ENCODE data around the gene FSCN2. TPM values are rescaled to one million over a fixed set of nuclear protein-coding genes. Genes with fewer than 3 reads are reported as not detected.

FSCN2 gene
- total and polyA plus RNA-seq, 2 of the 4 experiments (the other 2 are of a cell fraction): 0.18 to 0.84 TPM

DNA sequence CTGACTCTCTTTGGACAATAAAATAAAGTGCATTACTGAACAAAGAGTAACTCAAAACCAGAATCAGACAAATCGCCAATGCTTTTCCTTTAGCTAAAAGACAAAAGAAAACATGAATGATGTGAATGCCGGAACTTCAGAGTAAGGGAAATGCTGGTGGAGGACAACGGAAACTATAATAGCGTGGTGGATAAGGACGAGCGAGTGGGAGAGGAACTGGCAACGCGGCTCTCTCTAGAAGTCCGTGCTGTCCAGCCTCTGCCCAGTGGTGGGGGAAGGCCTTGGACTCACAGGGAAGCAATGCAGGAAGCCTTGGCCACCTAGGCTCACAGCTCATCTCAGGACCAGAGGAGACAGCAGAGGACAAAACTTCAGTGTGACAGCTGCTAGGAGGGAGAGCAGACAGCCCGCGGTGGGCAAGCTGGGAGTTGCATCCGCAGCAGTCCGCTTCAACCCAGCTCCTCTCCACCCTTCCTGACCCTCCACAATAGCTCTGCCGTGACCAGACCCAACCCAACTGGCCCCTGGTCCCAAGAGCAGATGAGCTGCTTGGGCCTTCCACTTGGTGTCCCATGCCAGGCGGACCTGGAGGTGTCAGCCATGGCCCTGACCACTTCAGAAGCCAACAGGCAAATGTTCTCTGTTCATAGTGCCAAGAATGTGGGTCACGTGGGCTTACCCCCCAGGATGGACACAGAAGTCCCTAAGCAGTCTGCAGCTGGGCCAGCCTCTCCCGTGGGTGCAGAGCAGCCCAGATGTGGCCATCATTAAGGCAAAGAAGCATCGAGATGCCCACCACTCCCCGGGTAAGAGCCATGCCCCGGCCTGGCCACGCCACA, 29.3 kb downstream of the FSCN2 start (continued):
- TF ChIP-seq, protein P1, sequence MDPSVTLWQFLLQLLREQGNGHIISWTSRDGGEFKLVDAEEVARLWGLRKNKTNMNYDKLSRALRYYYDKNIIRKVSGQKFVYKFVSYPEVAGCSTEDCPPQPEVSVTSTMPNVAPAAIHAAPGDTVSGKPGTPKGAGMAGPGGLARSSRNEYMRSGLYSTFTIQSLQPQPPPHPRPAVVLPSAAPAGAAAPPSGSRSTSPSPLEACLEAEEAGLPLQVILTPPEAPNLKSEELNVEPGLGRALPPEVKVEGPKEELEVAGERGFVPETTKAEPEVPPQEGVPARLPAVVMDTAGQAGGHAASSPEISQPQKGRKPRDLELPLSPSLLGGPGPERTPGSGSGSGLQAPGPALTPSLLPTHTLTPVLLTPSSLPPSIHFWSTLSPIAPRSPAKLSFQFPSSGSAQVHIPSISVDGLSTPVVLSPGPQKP (IDR thresholded peaks at IDR 0.05; ENCODE audit: borderline replicate concordance, low read depth, low read length): no peak
- no peak for TF ChIP-seq FOS (IDR thresholded peaks at IDR 0.05; ENCODE audit: low read depth, low read length)

DNA sequence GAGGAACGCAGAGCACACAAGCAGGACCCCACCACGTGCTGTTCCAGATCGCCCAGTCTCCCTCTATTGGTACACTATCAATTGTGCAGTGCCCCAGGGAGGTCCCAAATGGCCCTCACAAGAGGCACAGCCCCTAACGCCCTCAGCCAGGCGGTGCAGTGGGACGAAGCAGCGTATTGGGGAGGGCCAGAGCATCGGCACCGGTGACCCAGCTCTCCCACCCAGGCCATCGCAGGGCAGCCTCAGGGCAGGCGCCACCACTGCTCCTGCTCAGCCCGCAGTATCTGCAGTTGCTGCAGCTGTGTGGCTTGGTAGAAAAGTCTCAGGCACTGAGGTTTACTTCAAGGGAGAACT, 29.9 kb downstream of the FSCN2 start:
- POLR2A ChIA-PET (ENCODE audit: unreplicated experiment): no interaction called here
- peaks cover 8 to 75% of the 10 kb centered on the region in 2 experiments for H3K79me1 ChIP-seq (ENCODE audit: low read depth in 1 of 2, low read length in 2 of 2)
- H3K9ac ChIP-seq (ENCODE audit: low read depth, low read length): no peak overlapping the region
- no peaks in the 10 kb centered on the region for H3K9me3 ChIP-seq (ENCODE audit: control insufficient read depth, insufficient read depth, low read length)
- no peak overlapping the region for H4K91ac ChIP-seq (ENCODE audit: insufficient read depth, low read depth, low read length)
- H2BK15ac ChIP-seq (ENCODE audit: low read depth, low read length): no peak overlapping the region
- CTCF ChIA-PET: no interaction called here
- H3K4me3 ChIP-seq (ENCODE audit: insufficient read depth, low read depth, low read length): no peak overlapping the region
- no peak for DNase-seq
- H3K9me1 ChIP-seq (ENCODE audit: insufficient read depth, low read length): peaks cover 12% of the 10 kb centered on the region
- H2AK9ac ChIP-seq (replicated peaks; ENCODE audit: low read depth, low read length, poor library complexity): peak overlapping the region; percentile 37
- no peak overlapping the region for H3K18ac ChIP-seq (ENCODE audit: low read depth, low read length)
- intact Hi-C loops (cut with micrococcal nuclease) (no loop called here), in situ Hi-C loops (cut with MboI; ENCODE audit: low sequenced_read_pairs) (no loop called here), dilution Hi-C loops (cut with HindIII; ENCODE audit: low sequenced_read_pairs, unreplicated experiment) (no loop called here)
- H3K4me2 ChIP-seq (ENCODE audit: low read depth, low read length): no peak overlapping the region
- no peak for TF ChIP-seq BHLHE40 (IDR thresholded peaks at IDR 0.05; ENCODE audit: low read depth, low read length)
- no peak for TF ChIP-seq CHD1 (IDR thresholded peaks at IDR 0.05; ENCODE audit: low read depth, low read length)
- no peak for TF ChIP-seq MXI1 (IDR thresholded peaks at IDR 0.05; ENCODE audit: borderline replicate concordance, low read depth, low read length)
- no peak for TF ChIP-seq RCOR1 (IDR thresholded peaks at IDR 0.05; ENCODE audit: insufficient replicate concordance, low read length)
- TF ChIP-seq NFE2L2 (IDR thresholded peaks at IDR 0.05; ENCODE audit: low read depth, low read length): no peak
- no peak for TF ChIP-seq FOS (IDR thresholded peaks at IDR 0.05; ENCODE audit: low read depth, low read length)
- TF ChIP-seq MAFK (IDR thresholded peaks at IDR 0.05; ENCODE audit: low read depth, low read length): no peak
- no peak for TF ChIP-seq POLR2A (IDR thresholded peaks at IDR 0.05; ENCODE audit: low read depth, low read length)
- BruUV-seq (replicated peaks): no TSS peak
- H4K5ac ChIP-seq (ENCODE audit: low read depth, low read length): no peak overlapping the region
- H3K14ac ChIP-seq (replicated peaks; ENCODE audit: low read depth, low read length): no peak overlapping the region
- no peak overlapping the region for H2AK5ac ChIP-seq (ENCODE audit: low read depth, low read length)
- peaks cover 30% of the 10 kb centered on the region for H4K20me1 ChIP-seq (ENCODE audit: insufficient read depth, low read length)
- H3K36me3 ChIP-seq (ENCODE audit: control insufficient read depth, insufficient read depth, low read length): peaks cover 39% of the 10 kb centered on the region
- H3K4me1 ChIP-seq (ENCODE audit: control insufficient read depth, insufficient read depth, low read length): peaks cover 17% of the 10 kb centered on the region
- H3K4ac ChIP-seq (ENCODE audit: low read depth, low read length): no peak overlapping the region
- H3K27ac ChIP-seq (ENCODE audit: insufficient read depth, low read length): no peak overlapping the region
- no peaks in the 10 kb centered on the region for H3K27me3 ChIP-seq (ENCODE audit: control insufficient read depth, insufficient read depth, low read length)
- no peak overlapping the region for H4K8ac ChIP-seq (ENCODE audit: low read depth in 2 of 2, low read length in 2 of 2)
- ATAC-seq (ENCODE audit: low read depth): no peak
- H2AFZ ChIP-seq (replicated peaks; ENCODE audit: low read length, poor library complexity): no peak overlapping the region
- no peak overlapping the region for H3K23ac ChIP-seq (ENCODE audit: low read depth, low read length)
- no peak overlapping the region for H2BK20ac ChIP-seq (ENCODE audit: low read depth, low read length)
- no peak overlapping the region for H2BK120ac ChIP-seq (ENCODE audit: low read depth, low read length)
- H3K56ac ChIP-seq (ENCODE audit: extremely low read depth, insufficient read depth, low read length): no peak overlapping the region
- H2BK5ac ChIP-seq (ENCODE audit: low read depth, low read length, poor library complexity, severe bottlenecking): no peak overlapping the region
- WGBS, 2 experiments (ENCODE audit: extremely low coverage in 2 of 2, insufficient read length in 1 of 2): 100% methylated on average over 1 of the region's 12 CpGs; no CpG with 5 or more reads in 1 of the 2 experiments

Measured in IMR-90 (cell line).